ENCODE measurements around the gene RRAS. TPM values are rescaled to one million over a fixed set of nuclear protein-coding genes. Genes with fewer than 3 reads are reported as not detected.
A peak's percentile ranks its signal among the peaks of the same experiment; 100 is the strongest.

RRAS gene
- total RNA-seq, 1 experiment from 2014 or later = 20.1 TPM

DNA sequence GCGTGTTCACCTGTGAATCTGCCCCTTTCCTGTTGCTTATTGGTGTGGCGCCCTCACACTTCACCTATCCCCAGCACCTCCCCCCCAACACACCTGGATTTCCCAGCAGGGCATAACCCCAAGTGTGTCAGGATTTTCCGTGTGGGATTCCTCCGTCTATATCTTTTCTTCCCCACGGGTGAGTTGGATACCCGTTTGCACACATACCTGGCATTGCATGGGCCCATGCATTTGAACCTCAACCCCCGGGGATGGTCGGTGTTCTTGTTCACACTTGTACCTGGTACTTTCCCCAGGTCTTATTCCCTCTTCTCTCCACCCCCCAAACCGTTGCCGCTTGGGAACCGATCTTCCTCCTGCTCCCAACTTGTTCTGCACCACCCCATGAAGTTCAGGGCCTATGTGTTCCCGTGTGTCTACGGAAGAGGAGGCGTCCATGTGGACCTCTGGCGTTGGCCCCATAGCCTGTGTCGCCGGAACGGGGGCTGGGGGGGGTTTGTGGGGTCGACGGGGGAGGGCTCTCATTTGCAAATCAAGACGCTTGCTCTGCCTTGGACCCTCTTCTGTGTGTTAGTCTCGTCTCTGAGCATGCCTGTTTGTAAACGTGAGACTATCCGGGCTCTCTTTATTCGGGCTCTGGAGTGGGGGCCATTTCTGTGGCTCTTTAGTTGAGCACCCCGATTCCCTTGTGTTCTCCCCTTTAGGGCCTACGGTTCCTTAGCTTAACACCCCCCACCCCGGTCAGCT is 47.3 kb downstream of the RRAS start:
- H3K4me3 ChIP-seq (ENCODE audit: insufficient read depth, low read depth, low read length) = peak overlapping the region; percentile 93
- DNase-seq = peak; percentile 79
- peaks cover 10% of the 10 kb centered on the region for H3K36me3 ChIP-seq (replicated peaks; ENCODE audit: control insufficient read depth, insufficient read depth, low read length)
- H3K27me3 ChIP-seq (ENCODE audit: control insufficient read depth, insufficient read depth, low read length) = no peaks in the 10 kb centered on the region

DNA sequence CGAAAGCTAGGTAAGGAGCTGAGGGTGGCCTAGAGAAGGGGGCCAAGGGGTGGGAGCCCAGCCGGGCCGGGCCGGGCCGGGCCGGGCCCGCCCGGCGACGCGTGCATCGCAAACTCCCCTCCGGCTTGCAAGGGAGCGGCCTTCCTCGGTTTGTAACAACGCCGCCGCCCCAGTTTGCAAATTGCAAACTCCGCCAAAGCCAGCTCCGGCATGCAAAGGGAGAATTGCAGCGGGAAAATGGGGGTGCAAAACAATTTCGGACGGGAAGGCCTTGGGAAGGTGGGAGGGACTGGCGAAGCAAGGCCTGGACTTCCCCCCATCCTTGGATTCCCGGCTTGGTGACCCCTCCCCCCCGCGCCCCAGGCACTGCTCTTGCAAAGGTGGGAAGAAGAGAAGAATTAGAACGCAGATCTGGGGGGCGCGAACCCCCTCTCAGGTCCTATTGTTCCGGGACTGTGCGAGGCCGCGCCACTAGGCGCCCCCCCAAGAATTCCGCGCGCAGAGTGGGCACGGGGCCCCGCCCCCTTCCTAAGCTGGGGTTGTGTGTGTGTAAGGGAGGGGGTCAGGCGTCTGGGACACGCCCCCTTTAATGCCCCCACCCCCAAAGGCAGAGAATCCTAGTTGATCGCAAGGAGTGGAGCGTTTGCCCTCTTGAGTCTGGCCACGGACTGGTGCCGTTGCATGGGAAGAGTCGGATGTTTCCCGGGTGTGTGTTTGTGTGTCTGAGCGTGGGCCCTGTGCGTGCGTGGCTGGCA is 48.0 kb downstream of the RRAS start:
- Histone ChIP-seq H3K27me3 (ENCODE audit: control insufficient read depth, insufficient read depth, low read length) (no peaks in the 10 kb centered on the region), H3K36me3 (replicated peaks; ENCODE audit: control insufficient read depth, insufficient read depth, low read length) (peaks cover 8% of the 10 kb centered on the region), H3K4me3 (ENCODE audit: insufficient read depth, low read depth, low read length) (peak overlapping the region; percentile 93)
- DNase-seq = peak; percentile 86

DNA sequence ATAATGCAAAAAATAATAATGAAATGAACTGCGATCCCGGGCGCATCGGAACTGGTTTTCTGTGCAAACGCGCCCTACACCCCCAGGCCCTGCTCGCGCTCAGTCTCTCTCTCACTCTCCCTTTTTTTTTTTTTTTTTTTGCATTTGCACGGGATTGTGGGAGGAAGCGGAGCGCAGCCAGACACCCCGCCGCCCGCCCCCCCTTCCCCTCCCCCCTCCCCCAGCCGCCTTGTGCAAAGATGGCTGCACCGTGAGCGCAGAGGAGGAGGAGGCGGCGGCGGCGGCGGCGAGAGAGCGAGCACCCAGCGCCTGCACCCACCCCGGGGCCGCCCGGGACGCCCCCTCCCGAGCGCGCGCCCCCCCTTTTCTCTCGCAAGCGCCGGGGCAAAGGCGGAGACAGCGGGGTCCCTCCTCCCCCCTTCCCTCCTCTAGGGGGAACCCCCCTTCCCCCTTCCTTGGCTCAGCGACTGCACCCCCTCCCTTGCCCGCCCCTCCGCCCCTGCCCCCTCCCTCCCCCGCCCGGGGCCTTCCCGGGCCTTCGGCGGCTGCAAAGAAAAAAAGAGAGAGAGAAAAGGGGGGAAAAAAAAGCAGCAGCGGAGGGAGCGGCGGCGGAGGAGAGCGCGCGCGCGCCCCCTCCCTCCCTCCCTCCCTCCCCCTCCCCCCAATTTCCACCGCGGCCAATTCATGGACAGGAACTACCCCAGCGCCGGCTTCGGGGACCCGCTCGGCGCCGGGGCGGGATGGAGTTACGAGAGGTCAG is 48.8 kb downstream of the RRAS start, which contains the start of gene PRR12:
Gene PRR12 (plus strand): TSS at position 212 of the 760 bp plus-strand sequence. CDS start 473 bp downstream, at position 685.
- Histone ChIP-seq H3K36me3 (replicated peaks; ENCODE audit: control insufficient read depth, insufficient read depth, low read length) (peaks cover 8% of the 10 kb centered on the region), H3K4me3 (ENCODE audit: insufficient read depth, low read depth, low read length) (peak within 1 kb of the TSS; percentile 93), H3K27me3 (ENCODE audit: control insufficient read depth, insufficient read depth, low read length) (no peaks in the 10 kb centered on the region)
- peak; percentile 96 for DNase-seq

DNA sequence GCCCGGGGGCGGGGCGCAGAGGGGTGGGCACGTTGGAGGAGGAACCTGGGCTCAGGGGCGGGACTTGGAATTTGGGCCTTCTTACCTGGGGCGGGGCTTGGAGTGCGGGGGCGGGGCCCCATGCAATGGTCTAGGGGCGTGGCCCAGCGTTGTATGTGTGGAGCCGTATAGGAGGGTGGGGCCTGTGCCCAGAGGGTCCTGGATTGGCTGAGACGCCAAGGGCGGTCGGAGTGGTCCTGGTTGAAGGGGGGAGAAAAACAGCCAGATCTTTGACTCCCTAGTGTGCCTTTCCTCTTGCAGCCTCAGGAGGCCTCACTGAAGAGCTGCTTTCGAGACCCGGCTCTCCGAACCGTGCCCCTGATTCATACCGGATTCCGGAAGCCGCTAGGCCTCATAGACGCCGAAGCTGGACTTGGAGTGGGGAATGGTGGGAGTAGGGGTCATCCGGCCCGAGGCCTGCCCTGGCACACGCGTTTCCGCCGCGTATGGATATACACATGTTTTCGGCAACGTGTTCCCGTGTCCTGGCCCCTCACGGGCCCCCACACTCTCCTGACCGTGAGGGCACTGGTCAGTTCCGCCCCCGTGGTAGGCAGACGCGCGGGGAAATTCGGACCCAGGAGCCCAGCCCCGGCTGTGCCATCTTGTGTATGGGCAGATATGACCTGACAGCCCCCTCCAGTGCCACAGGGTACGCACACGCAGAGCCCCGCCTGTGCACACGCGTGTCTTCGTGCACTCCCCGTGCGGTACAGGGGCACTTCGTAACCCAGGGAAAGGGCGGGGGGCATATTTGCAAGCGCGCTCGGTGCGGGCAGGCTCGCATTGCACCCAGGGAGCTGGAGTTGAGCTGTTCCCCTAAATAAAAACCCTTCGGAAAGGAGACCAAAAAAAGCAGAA is 49.6 kb downstream of the RRAS start:
- Histone ChIP-seq H3K27me3 (ENCODE audit: control insufficient read depth, insufficient read depth, low read length) (no peaks in the 10 kb centered on the region), H3K4me3 (ENCODE audit: insufficient read depth, low read depth, low read length) (peak overlapping the region; percentile 93), H3K36me3 (replicated peaks; ENCODE audit: control insufficient read depth, insufficient read depth, low read length) (peaks cover 8% of the 10 kb centered on the region)
- peak; percentile 100 for DNase-seq

DNA sequence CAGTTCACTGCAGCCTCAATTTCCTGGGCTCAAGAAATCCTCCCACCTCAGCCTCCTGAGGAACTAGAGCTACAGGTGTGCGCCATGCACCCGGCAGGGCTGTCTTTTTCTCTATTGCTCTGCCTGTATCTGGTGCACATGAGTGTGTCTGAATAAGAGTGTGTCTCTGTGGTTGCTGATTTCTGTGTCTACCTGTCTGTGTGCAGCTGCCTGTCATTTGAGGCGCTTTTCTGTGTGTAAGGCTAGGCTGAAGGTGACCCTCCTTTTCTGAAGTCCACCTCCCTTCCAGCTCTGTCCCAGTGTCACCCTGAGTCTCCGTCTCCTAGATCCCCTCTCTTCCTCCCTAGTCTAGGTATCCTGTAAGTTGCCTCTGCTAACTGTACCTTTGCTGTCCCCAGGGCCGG is 50.4 kb downstream of the RRAS start:
- H3K4me3 ChIP-seq (ENCODE audit: insufficient read depth, low read depth, low read length) = no peak overlapping the region
- peaks cover 6% of the 10 kb centered on the region for H3K36me3 ChIP-seq (replicated peaks; ENCODE audit: control insufficient read depth, insufficient read depth, low read length)
- DNase-seq = no peak

DNA sequence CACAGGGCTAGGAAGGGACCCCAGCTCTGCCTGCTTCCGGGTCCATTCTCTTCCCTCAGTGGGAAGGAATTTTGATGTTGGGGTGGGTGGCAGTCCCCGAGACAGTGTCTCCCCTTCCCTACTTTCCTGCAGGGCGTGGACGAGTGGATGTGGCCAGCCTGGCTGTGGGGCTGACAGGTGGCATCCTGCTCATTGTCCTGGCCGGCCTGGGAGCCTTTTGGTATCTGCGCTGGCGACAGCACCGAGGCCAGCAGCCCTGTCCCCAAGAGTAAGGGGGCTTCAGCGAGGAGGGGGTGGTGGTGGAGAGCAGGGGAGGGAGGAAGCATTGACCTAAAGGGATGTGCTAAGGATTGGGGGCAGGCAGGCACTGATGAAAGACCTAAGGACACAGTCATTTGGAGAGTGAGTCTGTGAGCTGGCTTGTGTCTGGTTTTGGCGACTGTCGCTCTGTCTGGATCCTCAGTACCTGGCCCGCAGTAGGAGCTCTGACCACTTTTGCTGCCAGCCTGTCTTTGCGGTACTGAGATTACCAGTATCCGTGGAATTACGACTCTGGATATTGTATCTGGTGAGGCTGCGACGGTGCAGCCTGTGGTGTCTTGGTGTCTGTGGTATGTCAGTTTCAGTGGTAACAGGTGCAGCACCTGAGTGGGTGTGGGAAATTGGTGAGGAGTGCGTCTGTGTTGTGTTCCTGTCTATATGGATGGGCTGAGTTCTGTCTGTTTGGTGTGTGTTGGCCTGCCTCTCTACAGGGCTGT is 51.4 kb downstream of the RRAS start:
- no peaks in the 10 kb centered on the region for H3K36me3 ChIP-seq (replicated peaks; ENCODE audit: control insufficient read depth, insufficient read depth, low read length)
- H3K4me3 ChIP-seq (ENCODE audit: insufficient read depth, low read depth, low read length) = no peak overlapping the region
- peak; percentile 15 for DNase-seq
- H3K27me3 ChIP-seq (ENCODE audit: control insufficient read depth, insufficient read depth, low read length) = no peaks in the 10 kb centered on the region

More for the DNA sequence above, 50.4 kb downstream of the RRAS start:
- no peaks in the 10 kb centered on the region for H3K27me3 ChIP-seq (ENCODE audit: control insufficient read depth, insufficient read depth, low read length)

DNA sequence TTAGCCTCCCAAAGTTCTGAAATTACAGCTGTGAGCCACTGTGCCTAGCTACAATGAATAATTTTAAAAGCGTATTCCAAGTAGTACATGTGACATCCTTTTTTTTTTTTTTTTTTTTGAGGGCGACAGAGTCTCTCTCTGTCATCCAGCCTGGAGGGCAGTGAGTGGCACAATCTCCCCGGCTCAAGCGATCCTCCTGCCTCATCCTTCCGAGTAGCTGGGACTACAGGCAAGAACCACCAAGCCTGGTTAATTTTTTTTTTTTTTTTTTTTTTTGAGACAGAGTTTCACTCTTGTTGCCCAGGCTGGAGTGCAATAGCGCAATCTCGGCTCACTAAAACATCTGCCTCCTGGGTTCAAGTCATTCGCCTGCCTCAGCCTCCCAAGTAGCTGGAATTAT is 52.7 kb downstream of the RRAS start:
- H3K4me3 ChIP-seq (ENCODE audit: insufficient read depth, low read depth, low read length) = no peak overlapping the region
- no peak for DNase-seq
- no peaks in the 10 kb centered on the region for H3K27me3 ChIP-seq (ENCODE audit: control insufficient read depth, insufficient read depth, low read length)
- H3K36me3 ChIP-seq (replicated peaks; ENCODE audit: control insufficient read depth, insufficient read depth, low read length) = no peaks in the 10 kb centered on the region

Other genes starting within 250 kb of the RRAS start
- gene PTH2, start 216.7 kb downstream of the RRAS start, total RNA-seq (2014; rRNA removed; shearing (Covaris generic)) = not detected in 2 replicates
- not detected in 2 replicates for gene GFY, start 214.8 kb downstream of the RRAS start, total RNA-seq (2014; rRNA removed; shearing (Covaris generic))
- gene SLC17A7, start 198.6 kb downstream of the RRAS start, total RNA-seq (2014; rRNA removed; shearing (Covaris generic)) = 0.14 and 0.26 TPM in 2 replicates
- 172 and 194 TPM in 2 replicates for gene PIH1D1, start 188.3 kb downstream of the RRAS start, total RNA-seq (2014; rRNA removed; shearing (Covaris generic))
- 55.5 and 62.2 TPM in 2 replicates for gene ALDH16A1, start 186.9 kb downstream of the RRAS start, total RNA-seq (2014; rRNA removed; shearing (Covaris generic))
- gene FLT3LG, start 165.9 kb downstream of the RRAS start, total RNA-seq (2014; rRNA removed; shearing (Covaris generic)) = 0.55 and 1.6 TPM in 2 replicates
- 4,136 and 6,335 TPM in 2 replicates for gene RPL13A, start 152.5 kb downstream of the RRAS start, total RNA-seq (2014; rRNA removed; shearing (Covaris generic))
- 2,449 and 2,647 TPM in 2 replicates for gene RPS11, start 143.7 kb downstream of the RRAS start, total RNA-seq (2014; rRNA removed; shearing (Covaris generic))
- gene FCGRT, start 127.5 kb downstream of the RRAS start, total RNA-seq (2014; rRNA removed; shearing (Covaris generic)) = 28.5 and 36.9 TPM in 2 replicates
- 28.2 and 29.2 TPM in 2 replicates for gene RCN3, start 112.1 kb downstream of the RRAS start, total RNA-seq (2014; rRNA removed; shearing (Covaris generic))
- 102 and 142 TPM in 2 replicates for gene NOSIP, start 59.6 kb downstream of the RRAS start, total RNA-seq (2014; rRNA removed; shearing (Covaris generic))
- gene PRRG2, start 58.8 kb downstream of the RRAS start, total RNA-seq (2014; rRNA removed; shearing (Covaris generic)) = 0.55 and 1.2 TPM in 2 replicates
- 8.2 and 10.8 TPM in 2 replicates for gene PRR12, start 49.0 kb downstream of the RRAS start, total RNA-seq (2014; rRNA removed; shearing (Covaris generic))
- 32.9 and 37.0 TPM in 2 replicates for gene SCAF1, start 2.1 kb upstream of the RRAS start, total RNA-seq (2014; rRNA removed; shearing (Covaris generic))
- gene IRF3, start 25.7 kb upstream of the RRAS start, total RNA-seq (2014; rRNA removed; shearing (Covaris generic)) = 107 and 108 TPM in 2 replicates
- 34.3 and 42.5 TPM in 2 replicates for gene BCL2L12, start 25.8 kb upstream of the RRAS start, total RNA-seq (2014; rRNA removed; shearing (Covaris generic))
- 690 and 848 TPM in 2 replicates for gene PRMT1, start 37.1 kb upstream of the RRAS start, total RNA-seq (2014; rRNA removed; shearing (Covaris generic))
- gene ADM5, start 49.5 kb upstream of the RRAS start, total RNA-seq (2014; rRNA removed; shearing (Covaris generic)) = 1.4 and 1.8 TPM in 2 replicates
- 25.8 and 28.9 TPM in 2 replicates for gene CPT1C, start 51.0 kb upstream of the RRAS start, total RNA-seq (2014; rRNA removed; shearing (Covaris generic))
- 0.24 and 0.52 TPM in 2 replicates for gene TSKS, start 123.2 kb upstream of the RRAS start, total RNA-seq (2014; rRNA removed; shearing (Covaris generic))
- 208 and 249 TPM in 2 replicates for gene AP2A1, start 126.9 kb upstream of the RRAS start, total RNA-seq (2014; rRNA removed; shearing (Covaris generic))
- gene FUZ, start 173.1 kb upstream of the RRAS start, total RNA-seq (2014; rRNA removed; shearing (Covaris generic)) = 48.5 and 49.5 TPM in 2 replicates
- 49.3 and 53.5 TPM in 2 replicates for gene MED25, start 178.1 kb upstream of the RRAS start, total RNA-seq (2014; rRNA removed; shearing (Covaris generic))
- 205 and 219 TPM in 2 replicates for gene PTOV1, start 211.0 kb upstream of the RRAS start, total RNA-seq (2014; rRNA removed; shearing (Covaris generic))
- gene PNKP, start 227.4 kb upstream of the RRAS start, total RNA-seq (2014; rRNA removed; shearing (Covaris generic)) = 76.2 and 94.7 TPM in 2 replicates
- 7.2 and 12.9 TPM in 2 replicates for gene AKT1S1, start 237.2 kb upstream of the RRAS start, total RNA-seq (2014; rRNA removed; shearing (Covaris generic))
- 10.2 and 12.6 TPM in 2 replicates for gene TBC1D17, start 237.6 kb upstream of the RRAS start, total RNA-seq (2014; rRNA removed; shearing (Covaris generic))